Body of pancreas (tissue), 4 donors: Measurements from ENCODE around the gene DUSP8.

ENCODE experiments used
- POLR2A ChIP-seq, 3 donors: fragments of 450-650 bp; IDR thresholded peaks; one replicate each; pipeline ENCODE4 v1.6.1; 2016; ENCODE audit warnings: antibody characterized with exemption in 3 of 3, mild to moderate bottlenecking in 2 of 3
- TF ChIP-seq, protein P1 (sequence below), 7 experiments: fragments of 450-650 bp in 4 of 7; fragments of 200-600 bp in 3 of 7; sonication (generic) in 3 of 7; IDR thresholded peaks; one replicate each; pipeline ENCODE4 v1.5.1; 2016 to 2019; ENCODE audit warnings: antibody characterized with exemption in 7 of 7

DNA sequence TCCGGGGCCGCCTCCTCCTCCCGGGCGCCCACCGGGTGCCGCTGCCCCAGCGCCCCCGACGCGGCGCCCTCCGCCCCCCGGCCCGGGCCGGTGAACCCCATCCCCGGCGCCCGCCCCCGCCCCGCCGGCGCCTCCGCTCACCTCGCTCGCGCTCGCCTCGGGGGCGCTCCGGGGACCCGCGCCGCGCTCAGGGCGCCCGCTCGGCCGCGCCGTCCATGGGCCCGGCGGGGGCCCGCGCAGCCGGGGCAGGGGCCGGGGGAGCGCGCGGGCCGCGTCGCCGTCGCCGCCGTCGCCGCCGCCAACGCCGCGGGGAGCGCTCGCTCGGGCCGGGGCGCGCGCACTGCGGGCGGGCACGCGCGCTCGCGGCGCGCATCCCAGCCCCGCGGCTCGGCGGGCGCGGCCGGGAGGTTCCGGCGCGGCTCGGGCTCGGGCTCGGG is 293 bp downstream of the DUSP8 start:
- no peak for TF ChIP-seq POLR2A (IDR thresholded peaks at IDR 0.05)
- TF ChIP-seq, protein P1, sequence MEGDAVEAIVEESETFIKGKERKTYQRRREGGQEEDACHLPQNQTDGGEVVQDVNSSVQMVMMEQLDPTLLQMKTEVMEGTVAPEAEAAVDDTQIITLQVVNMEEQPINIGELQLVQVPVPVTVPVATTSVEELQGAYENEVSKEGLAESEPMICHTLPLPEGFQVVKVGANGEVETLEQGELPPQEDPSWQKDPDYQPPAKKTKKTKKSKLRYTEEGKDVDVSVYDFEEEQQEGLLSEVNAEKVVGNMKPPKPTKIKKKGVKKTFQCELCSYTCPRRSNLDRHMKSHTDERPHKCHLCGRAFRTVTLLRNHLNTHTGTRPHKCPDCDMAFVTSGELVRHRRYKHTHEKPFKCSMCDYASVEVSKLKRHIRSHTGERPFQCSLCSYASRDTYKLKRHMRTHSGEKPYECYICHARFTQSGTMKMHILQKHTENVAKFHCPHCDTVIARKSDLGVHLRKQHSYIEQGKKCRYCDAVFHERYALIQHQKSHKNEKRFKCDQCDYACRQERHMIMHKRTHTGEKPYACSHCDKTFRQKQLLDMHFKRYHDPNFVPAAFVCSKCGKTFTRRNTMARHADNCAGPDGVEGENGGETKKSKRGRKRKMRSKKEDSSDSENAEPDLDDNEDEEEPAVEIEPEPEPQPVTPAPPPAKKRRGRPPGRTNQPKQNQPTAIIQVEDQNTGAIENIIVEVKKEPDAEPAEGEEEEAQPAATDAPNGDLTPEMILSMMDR (IDR thresholded peaks at IDR 0.05) = no peak
